CD14-positive monocyte (primary cell): ENCODE measurements around the gene FBN1. TPM values are rescaled to one million over a fixed set of nuclear protein-coding genes. Genes with fewer than 3 reads are reported as not detected.

ENCODE experiments used
- DNase-seq, 3 donors: peaks; one replicate each; pipeline ENCODE4 v3.0.0-alpha.2; 2011 to 2022
- H2AFZ ChIP-seq: 2 replicates; pipeline ENCODE4 v1.6.0; 2012; ENCODE audit warnings: mild to moderate bottlenecking, low read depth, low read length, inconsistent platforms; ENCODE audit not compliant: insufficient read depth, poor library complexity, severe bottlenecking
- H3K27ac ChIP-seq, 2 donors: 1 replicate in 1 of 2; 2 replicates in 1 of 2; pipeline ENCODE4 v1.5.1; 2012 to 2013; ENCODE audit warnings: low read length in 2 of 2, control low read depth in 1 of 2, inconsistent platforms in 1 of 2, low read depth in 1 of 2, mild to moderate bottlenecking in 1 of 2
- H3K27me3 ChIP-seq, 2 donors: one replicate each; pipeline versions ENCODE4 v1.6.0 to v1.6.1; 2011 to 2013; ENCODE audit warnings: low read length in 2 of 2; ENCODE audit not compliant: control insufficient read depth in 2 of 2, insufficient read depth in 2 of 2
- H3K36me3 ChIP-seq, 2 donors: replicated peaks in 1 of 2; 1 replicate in 1 of 2; 2 replicates in 1 of 2; pipeline versions ENCODE4 v1.5.1 to v1.6.1; 2012 to 2013; ENCODE audit warnings: low read length in 2 of 2, control low read depth in 1 of 2, inconsistent platforms in 1 of 2, mild to moderate bottlenecking in 1 of 2; ENCODE audit not compliant: insufficient read depth in 2 of 2, control insufficient read depth in 1 of 2
- H3K4me1 ChIP-seq, 2 donors: 1 replicate in 1 of 2; 2 replicates in 1 of 2; pipeline versions ENCODE4 v1.5.1 to v1.6.1; 2012 to 2013; ENCODE audit warnings: low read length in 2 of 2, control low read depth in 1 of 2, inconsistent platforms in 1 of 2, mild to moderate bottlenecking in 1 of 2, moderate library complexity in 1 of 2; ENCODE audit not compliant: insufficient read depth in 2 of 2, control insufficient read depth in 1 of 2
- H3K4me2 ChIP-seq: replicated peaks from 2 replicates; pipeline ENCODE3; 2012; ENCODE audit warnings: low read length, moderate library complexity, mild to moderate bottlenecking; ENCODE audit not compliant: poor library complexity, severe bottlenecking; ENCODE audit errors: extremely low read depth
- H3K4me3 ChIP-seq, 3 experiments: fragments of 200-600 bp in 1 of 3; sonication (generic) in 1 of 3; replicated peaks in 1 of 3; 1 replicate in 2 of 3; 2 replicates in 1 of 3; pipeline ENCODE4 v1.5.1; 2011 to 2013; ENCODE audit warnings: low read length in 3 of 3, mild to moderate bottlenecking in 3 of 3, control low read depth in 2 of 3, low read depth in 2 of 3, inconsistent platforms in 1 of 3, moderate library complexity in 1 of 3
- H3K79me2 ChIP-seq: 2 replicates; pipeline ENCODE4 v1.6.0; 2012; ENCODE audit warnings: mild to moderate bottlenecking, control low read depth, inconsistent platforms, low read length, moderate library complexity; ENCODE audit not compliant: insufficient read depth
- H3K9ac ChIP-seq: 2 replicates; pipeline ENCODE4 v1.6.0; 2017; ENCODE audit warnings: low read length, mild to moderate bottlenecking; ENCODE audit not compliant: insufficient read depth, poor library complexity, severe bottlenecking
- H3K9me3 ChIP-seq, 2 donors: replicated peaks in 1 of 2; 1 replicate in 1 of 2; 2 replicates in 1 of 2; pipeline versions ENCODE4 v1.5.1 to v1.6.1; 2012 to 2013; ENCODE audit warnings: low read length in 2 of 2, control low read depth in 1 of 2; ENCODE audit not compliant: control insufficient read depth in 1 of 2, insufficient read depth in 1 of 2
- H4K20me1 ChIP-seq: 2 replicates; pipeline ENCODE4 v1.6.0; 2012; ENCODE audit warnings: mild to moderate bottlenecking, low read length, control low read depth, moderate library complexity; ENCODE audit not compliant: insufficient read depth
- H3K27ac Mint-ChIP-seq, 7 donors: one replicate each; pipeline ENCODE4 v1.8.0; 2020; ENCODE audit warnings: mild to moderate bottlenecking in 7 of 7, mixed read lengths in 7 of 7, moderate library complexity in 6 of 7, inconsistent platforms in 2 of 7
- H3K27me3 Mint-ChIP-seq, 3 donors: one replicate each; pipeline ENCODE4 v1.8.0; 2021 to 2022; ENCODE audit warnings: low read depth in 3 of 3, mild to moderate bottlenecking in 3 of 3, mixed read lengths in 3 of 3, moderate library complexity in 3 of 3, inconsistent platforms in 1 of 3
- H3K36me3 Mint-ChIP-seq, 2 donors: one replicate each; pipeline ENCODE4 v1.8.0; 2020; ENCODE audit warnings: mixed read lengths in 2 of 2, inconsistent platforms in 1 of 2, mild to moderate bottlenecking in 1 of 2
- H3K4me1 Mint-ChIP-seq: one replicate; pipeline ENCODE4 v1.8.0; 2020; ENCODE audit warnings: mild to moderate bottlenecking, mixed read lengths
- H3K4me3 Mint-ChIP-seq, 2 donors: one replicate each; pipeline ENCODE4 v1.8.0; 2020; ENCODE audit warnings: mild to moderate bottlenecking in 2 of 2, mixed read lengths in 2 of 2, moderate library complexity in 1 of 2
- H3K9me3 Mint-ChIP-seq, 7 donors: one replicate each; pipeline ENCODE4 v1.8.0; 2020 to 2022; ENCODE audit warnings: mixed read lengths in 7 of 7, mild to moderate bottlenecking in 6 of 7, moderate library complexity in 6 of 7, inconsistent platforms in 2 of 7
- CTCF ChIP-seq: fragments of 200-600 bp; IDR thresholded peaks from one replicate; pipeline ENCODE4 v1.8.0; 2022; ENCODE audit warnings: antibody characterized with exemption, mild to moderate bottlenecking
- WGBS: methylation state at CpG from one replicate; pipeline ENCODE4 v1.1.5; 2013; ENCODE audit warnings: missing lambda C conversion rate; ENCODE audit not compliant: insufficient coverage; 5-methylcytosine and 5-hydroxymethylcytosine counted together
- intact Hi-C, 2 donors: fragments of 100-400 bp; cut with micrococcal nuclease; formaldehyde crosslinking; loops; one replicate each; pipeline versions ENCODE4 v1.15.0 to v1.15.1; 2023
- polyA plus RNA-seq, 3 donors: library from polyadenylated mRNA; depleted of rRNA in 1 of 3; unstranded in 2 of 3; stranded (reverse) in 1 of 3; fragments of 300-500 nt in 2 of 3; fragments of >200 nt in 1 of 3; fragmentation: Illumina TruSeq in 2 of 3; gene quantifications; 1 replicate in 2 of 3; 2 replicates in 1 of 3; pipeline ENCODE4 v1.2.3, GENCODE V29; 2012 to 2021

Gene FBN1
- polyA plus RNA-seq, 3 donors = 0.29 TPM; not detected in 2

GRCh38 chr15:48463366-48463880 is 182.1 kb downstream of the FBN1 start:
- Histone ChIP-seq H3K9me3 (no peaks in the 10 kb centered on the region), H3K9ac (no peak overlapping the region), H2AFZ (no peak overlapping the region), H4K20me1 (no peaks in the 10 kb centered on the region), H3K27me3 (no peaks in the 10 kb centered on the region), H3K79me2 (no peaks in the 10 kb centered on the region), H3K36me3 (no peaks in the 10 kb centered on the region), H3K4me1 (no peaks in the 10 kb centered on the region), H3K27ac (no peak overlapping the region), H3K4me2 (no peak overlapping the region), H3K4me3 (no peak overlapping the region)
- Mint-ChIP-seq H3K4me3 (no peak overlapping the region), H3K4me1 (no peaks in the 10 kb centered on the region), H3K9me3 (peaks cover 0 to 1% (median 0%) of the 10 kb centered on the region in 7 donors), H3K27me3 (peaks cover 0 to 2% (median 0%) of the 10 kb centered on the region in 3 donors), H3K27ac (no peak overlapping the region), H3K36me3 (peaks cover 1 to 2% of the 10 kb centered on the region in 2 donors)
- no peak for TF ChIP-seq CTCF
- intact Hi-C loops = no loop called here
- DNase-seq = no peak
- no CpG with 5 or more reads among the region's 4 CpGs for WGBS

GRCh38 chr15:48462688-48463087 is 182.8 kb downstream of the FBN1 start:
- H3K79me2 ChIP-seq = no peaks in the 10 kb centered on the region
- no peaks in the 10 kb centered on the region for H3K36me3 ChIP-seq
- no peaks in the 10 kb centered on the region for H3K9me3 ChIP-seq
- Mint-ChIP-seq H3K27ac (no peak overlapping the region), H3K9me3 (peaks cover 0 to 1% (median 0%) of the 10 kb centered on the region in 7 donors), H3K4me1 (no peaks in the 10 kb centered on the region), H3K36me3 (peaks cover 1 to 2% of the 10 kb centered on the region in 2 donors), H3K27me3 (peaks cover 0 to 2% (median 0%) of the 10 kb centered on the region in 3 donors), H3K4me3 (no peak overlapping the region)
- no peaks in the 10 kb centered on the region for H3K27me3 ChIP-seq
- no peak overlapping the region for H2AFZ ChIP-seq
- no peak for DNase-seq
- H4K20me1 ChIP-seq = no peaks in the 10 kb centered on the region
- no peak overlapping the region for H3K9ac ChIP-seq
- WGBS = no CpG with 5 or more reads among the region's 4 CpGs
- no peak overlapping the region for H3K4me3 ChIP-seq
- no peaks in the 10 kb centered on the region for H3K4me1 ChIP-seq
- intact Hi-C loops = no loop called here
- H3K4me2 ChIP-seq = no peak overlapping the region
- no peak for TF ChIP-seq CTCF
- H3K27ac ChIP-seq = no peak overlapping the region
